Parathyroid adenoma (tissue), 2 donors: ENCODE measurements around the gene ACTR8.

Source experiments
- H2AFZ ChIP-seq: fragments of 300-600 bp; sonication (generic); one replicate; pipeline ENCODE4 v1.7.0; 2017; ENCODE audit warnings: antibody characterized with exemption, mild to moderate bottlenecking
- H3K27ac ChIP-seq: fragments of 300-600 bp; sonication (generic); one replicate; pipeline ENCODE4 v1.7.0; 2017
- H3K27me3 ChIP-seq: fragments of 300-600 bp; sonication (generic); one replicate; pipeline ENCODE4 v1.7.0; 2017; ENCODE audit warnings: low read length; ENCODE audit not compliant: control insufficient read depth, insufficient read depth
- H3K36me3 ChIP-seq: fragments of 300-600 bp; sonication (generic); one replicate; pipeline ENCODE4 v1.7.0; 2017; ENCODE audit warnings: low read length; ENCODE audit not compliant: control insufficient read depth, insufficient read depth
- H3K4me1 ChIP-seq: fragments of 300-600 bp; sonication (generic); one replicate; pipeline ENCODE4 v1.7.0; 2017; ENCODE audit warnings: control low read depth
- H3K4me2 ChIP-seq: fragments of 300-600 bp; sonication (generic); one replicate; pipeline ENCODE4 v1.7.0; 2017; ENCODE audit warnings: low read length
- H3K4me3 ChIP-seq: fragments of 300-600 bp; sonication (generic); one replicate; pipeline ENCODE4 v1.7.0; 2017; ENCODE audit warnings: low read depth, low read length
- H3K79me2 ChIP-seq: fragments of 300-600 bp; sonication (generic); one replicate; pipeline ENCODE4 v1.7.0; 2017; ENCODE audit warnings: control low read depth
- H3K9ac ChIP-seq: fragments of 300-600 bp; sonication (generic); one replicate; pipeline ENCODE4 v1.7.0; 2017; ENCODE audit warnings: mild to moderate bottlenecking
- H3K9me3 ChIP-seq: fragments of 300-600 bp; sonication (generic); one replicate; pipeline ENCODE4 v1.7.0; 2017; ENCODE audit warnings: low read length; ENCODE audit not compliant: control insufficient read depth
- TF ChIP-seq, protein P1 (sequence below): fragments of 300-600 bp; sonication (generic); IDR thresholded peaks from one replicate; pipeline ENCODE4 v1.7.0; 2017; ENCODE audit warnings: antibody characterized with exemption, mild to moderate bottlenecking
- donor health status: primary hyperparathyroidism.

ACTR8 gene

DNA sequence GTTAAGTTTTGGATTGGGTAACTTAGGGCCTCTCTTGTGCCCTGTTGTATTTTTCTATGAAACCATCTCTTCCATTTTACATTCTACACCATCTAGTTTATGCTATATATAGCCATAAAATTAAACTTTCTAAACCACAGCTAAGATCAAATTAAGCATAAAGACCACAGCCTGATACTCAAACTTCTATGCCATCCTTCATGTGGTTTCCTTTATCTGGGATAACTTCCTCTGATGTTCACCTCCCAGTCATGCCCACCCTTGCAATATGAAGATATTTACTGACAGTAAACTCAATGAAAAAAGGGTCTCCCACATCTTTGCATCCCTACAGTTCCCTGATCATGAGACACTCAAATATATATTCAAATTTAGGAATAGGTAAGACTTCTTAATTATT, 5.5 kb upstream of the ACTR8 start:
- H3K9ac ChIP-seq = no peak overlapping the region
- no peak overlapping the region for H3K27ac ChIP-seq
- H3K36me3 ChIP-seq = no peaks in the 10 kb centered on the region
- H3K9me3 ChIP-seq = no peaks in the 10 kb centered on the region
- H3K4me2 ChIP-seq = no peak overlapping the region
- H3K27me3 ChIP-seq = no peaks in the 10 kb centered on the region
- no peak overlapping the region for H3K4me3 ChIP-seq
- peaks cover 20% of the 10 kb centered on the region for H3K79me2 ChIP-seq
- no peak overlapping the region for H2AFZ ChIP-seq
- TF ChIP-seq, protein P1, sequence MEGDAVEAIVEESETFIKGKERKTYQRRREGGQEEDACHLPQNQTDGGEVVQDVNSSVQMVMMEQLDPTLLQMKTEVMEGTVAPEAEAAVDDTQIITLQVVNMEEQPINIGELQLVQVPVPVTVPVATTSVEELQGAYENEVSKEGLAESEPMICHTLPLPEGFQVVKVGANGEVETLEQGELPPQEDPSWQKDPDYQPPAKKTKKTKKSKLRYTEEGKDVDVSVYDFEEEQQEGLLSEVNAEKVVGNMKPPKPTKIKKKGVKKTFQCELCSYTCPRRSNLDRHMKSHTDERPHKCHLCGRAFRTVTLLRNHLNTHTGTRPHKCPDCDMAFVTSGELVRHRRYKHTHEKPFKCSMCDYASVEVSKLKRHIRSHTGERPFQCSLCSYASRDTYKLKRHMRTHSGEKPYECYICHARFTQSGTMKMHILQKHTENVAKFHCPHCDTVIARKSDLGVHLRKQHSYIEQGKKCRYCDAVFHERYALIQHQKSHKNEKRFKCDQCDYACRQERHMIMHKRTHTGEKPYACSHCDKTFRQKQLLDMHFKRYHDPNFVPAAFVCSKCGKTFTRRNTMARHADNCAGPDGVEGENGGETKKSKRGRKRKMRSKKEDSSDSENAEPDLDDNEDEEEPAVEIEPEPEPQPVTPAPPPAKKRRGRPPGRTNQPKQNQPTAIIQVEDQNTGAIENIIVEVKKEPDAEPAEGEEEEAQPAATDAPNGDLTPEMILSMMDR = no peak
- H3K4me1 ChIP-seq = peaks cover 10% of the 10 kb centered on the region

DNA sequence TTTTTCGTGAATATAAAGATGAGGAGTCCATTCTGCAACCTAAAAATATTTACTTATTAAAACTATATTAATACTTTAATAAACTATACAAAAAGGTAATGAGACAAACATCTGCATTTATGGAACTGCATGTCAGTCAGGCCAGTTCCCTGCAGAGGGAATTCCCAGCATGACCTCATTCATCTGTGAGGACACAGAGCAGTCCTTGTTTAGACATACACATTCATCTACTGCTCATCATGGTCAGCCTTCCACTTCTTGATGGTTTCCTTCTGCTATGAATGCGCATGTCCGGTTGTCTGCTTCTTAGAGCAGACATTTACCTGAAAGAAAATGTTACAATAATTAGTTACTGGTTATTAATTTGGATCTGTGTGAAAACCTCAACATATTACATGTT, 3.3 kb upstream of the ACTR8 start:
- no peak overlapping the region for H3K4me2 ChIP-seq
- H3K27me3 ChIP-seq = no peaks in the 10 kb centered on the region
- H3K9ac ChIP-seq = no peak overlapping the region
- H3K4me3 ChIP-seq = no peak overlapping the region
- H2AFZ ChIP-seq = no peak overlapping the region
- H3K27ac ChIP-seq = no peak overlapping the region
- H3K79me2 ChIP-seq = peaks cover 7% of the 10 kb centered on the region
- TF ChIP-seq, protein P1 = no peak
- H3K9me3 ChIP-seq = no peaks in the 10 kb centered on the region
- peaks cover 12% of the 10 kb centered on the region for H3K4me1 ChIP-seq
- no peaks in the 10 kb centered on the region for H3K36me3 ChIP-seq

DNA sequence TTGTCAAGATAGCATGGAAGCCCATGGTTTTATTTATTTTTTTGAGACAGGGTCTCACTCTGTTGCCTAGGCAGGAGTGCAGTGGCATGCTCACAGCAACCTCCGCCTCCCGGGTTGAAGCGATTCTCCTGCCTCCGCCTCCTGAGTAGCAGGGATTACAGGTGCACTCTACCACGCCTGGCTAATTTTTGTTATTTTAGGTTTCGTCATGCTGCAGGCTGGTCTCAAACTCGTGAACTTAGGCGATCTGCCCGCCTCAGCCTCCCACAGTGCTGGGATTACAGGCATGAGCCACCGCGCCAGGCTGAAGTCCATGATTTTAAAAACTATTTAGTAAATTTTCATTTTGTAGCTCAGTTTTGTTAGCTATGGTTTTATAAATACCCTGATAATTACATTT, 2.7 kb upstream of the ACTR8 start:
- Histone ChIP-seq H2AFZ (no peak overlapping the region), H3K4me2 (no peak overlapping the region), H3K4me3 (no peak overlapping the region), H3K27ac (no peak overlapping the region), H3K79me2 (peaks cover 4% of the 10 kb centered on the region), H3K4me1 (peaks cover 8% of the 10 kb centered on the region), H3K27me3 (no peaks in the 10 kb centered on the region), H3K9me3 (no peaks in the 10 kb centered on the region), H3K36me3 (no peaks in the 10 kb centered on the region), H3K9ac (no peak overlapping the region)
- TF ChIP-seq, protein P1 = no peak

GRCh38 chr3:53883008-53883407, 1.1 kb upstream of the ACTR8 start:
- H3K4me3 ChIP-seq = no peak overlapping the region
- H2AFZ ChIP-seq = peak overlapping the region; percentile 82
- H3K4me1 ChIP-seq = peaks cover 8% of the 10 kb centered on the region
- TF ChIP-seq, protein P1 = no peak
- no peaks in the 10 kb centered on the region for H3K9me3 ChIP-seq
- H3K27ac ChIP-seq = no peak overlapping the region
- no peak overlapping the region for H3K9ac ChIP-seq
- H3K79me2 ChIP-seq = no peaks in the 10 kb centered on the region
- H3K27me3 ChIP-seq = no peaks in the 10 kb centered on the region
- no peaks in the 10 kb centered on the region for H3K36me3 ChIP-seq
- no peak overlapping the region for H3K4me2 ChIP-seq
